Brain pericyte (primary cell): ENCODE data around the gene APOL6.
A peak's percentile ranks its signal among the peaks of the same experiment; 100 is the strongest.
"Not testable (repeated sequence)": the region's sequence is repeated elsewhere in the genome, so short reads cannot be mapped to it uniquely, and the experiment has no call there.

ENCODE experiments used
- DNase-seq: peaks from one replicate; pipeline ENCODE4 v3.0.0-alpha.2; 2012; ENCODE audit warnings: low read depth, low spot score

Gene APOL6

DNA sequence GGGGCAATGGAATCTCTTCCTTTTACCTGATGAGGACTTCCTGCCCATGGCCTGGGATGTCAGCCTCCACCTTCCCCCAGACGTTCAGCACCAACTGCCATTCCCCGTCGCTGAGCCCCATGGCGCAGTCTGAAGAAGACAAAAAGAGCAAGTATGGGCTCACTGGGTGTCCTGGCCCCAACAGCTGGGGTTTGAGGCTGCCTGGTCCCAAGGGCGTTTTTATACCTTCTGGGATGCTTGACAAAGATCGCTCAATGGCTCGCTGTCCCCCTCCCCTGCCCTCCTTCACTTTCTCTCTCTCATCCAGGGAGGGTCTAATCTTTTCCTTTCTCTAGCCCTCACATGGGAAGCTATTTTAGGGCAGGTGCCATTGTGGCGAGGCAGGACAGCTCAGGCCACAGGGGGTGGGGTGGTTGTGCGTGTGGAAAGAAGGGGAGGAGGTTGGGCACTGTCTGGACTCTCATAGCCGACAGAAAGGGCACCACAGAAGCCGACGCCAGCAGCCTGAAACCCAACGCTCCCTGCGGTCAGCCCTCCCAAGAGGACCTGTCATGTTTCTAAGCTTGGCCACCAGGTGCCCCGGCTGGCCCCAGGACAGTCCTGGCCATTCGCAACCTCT is 31.0 kb upstream of the APOL6 start, which contains the start of gene MB:
MB (minus strand) TSS at position 193 of the 619 bp plus-strand sequence; CDS start at position 121, 72 bp downstream.
- no peak for DNase-seq

GRCh38 chr22:35618427-35619223 is 29.6 kb upstream of the APOL6 start:
- DNase-seq = no peak

GRCh38 chr22:35619336-35620094 is 28.7 kb upstream of the APOL6 start:
- no peak for DNase-seq

- DNase-seq = no peak
These were observed 27.5 kb upstream of the APOL6 start for GRCh38 chr22:35620624-35621251.

DNA sequence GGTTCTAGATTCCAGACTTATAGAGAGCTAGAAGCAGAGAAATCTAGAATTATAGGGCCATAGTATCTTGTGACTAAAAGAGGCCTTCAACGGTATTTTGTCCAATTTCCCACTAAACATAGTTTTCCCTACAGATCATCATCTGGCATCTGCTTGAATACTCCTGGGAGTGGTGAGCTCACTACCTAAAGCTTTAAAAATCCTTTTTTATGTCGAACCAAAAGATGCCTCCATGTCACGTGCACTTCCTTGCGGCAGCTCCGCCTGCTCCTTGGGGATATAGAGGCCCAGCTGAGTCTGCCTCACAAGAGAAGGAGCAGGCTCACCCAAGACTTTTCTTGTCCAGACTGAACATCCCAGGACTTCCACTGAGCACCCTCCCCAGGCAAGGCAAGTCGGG is 26.8 kb upstream of the APOL6 start:
- no peak for DNase-seq

GRCh38 chr22:35622191-35622913 is 25.9 kb upstream of the APOL6 start:
- no peak for DNase-seq

DNA sequence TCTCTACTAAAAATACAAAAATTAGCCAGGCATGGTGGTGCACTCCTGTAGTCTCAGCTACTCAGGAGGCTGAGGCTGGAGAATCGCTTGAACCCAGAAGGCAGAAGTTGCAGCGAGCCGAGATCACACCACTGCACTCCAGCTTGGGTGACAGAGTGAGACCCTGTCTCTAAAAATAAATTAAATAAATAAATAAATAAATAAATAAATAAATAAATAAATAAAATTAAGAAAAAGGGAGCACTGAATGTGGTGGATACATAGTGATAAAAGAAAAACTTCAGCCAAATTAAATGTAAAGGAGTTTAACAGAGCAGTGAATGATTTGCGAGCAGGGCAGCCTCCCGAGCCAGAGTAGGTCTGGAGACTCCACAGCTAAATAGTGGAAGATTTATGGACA is 24.4 kb upstream of the APOL6 start:
- not testable (repeated sequence) for DNase-seq

DNA sequence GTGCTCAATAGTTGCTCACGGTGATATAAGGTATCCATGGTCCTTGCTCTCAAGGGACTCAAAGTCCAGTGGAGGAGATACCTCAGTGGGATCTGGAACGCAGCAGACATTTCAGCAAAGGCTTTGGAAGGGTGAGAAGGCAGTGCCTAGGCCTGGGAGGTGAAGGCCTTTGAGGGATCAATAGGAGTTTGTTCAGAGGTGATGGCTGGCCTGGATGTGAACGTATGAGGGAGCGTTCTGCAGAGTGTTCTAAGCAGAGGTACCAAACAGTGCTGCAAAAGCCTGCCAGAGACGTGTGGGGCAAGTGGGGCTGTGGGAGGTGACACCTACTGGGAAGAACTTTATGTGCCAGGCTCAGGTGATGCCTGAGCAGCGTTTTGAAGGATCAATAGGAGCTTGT is 23.7 kb upstream of the APOL6 start:
- no peak for DNase-seq

- DNase-seq = no peak
These were observed 22.3 kb upstream of the APOL6 start for GRCh38 chr22:35625763-35626432.

DNA sequence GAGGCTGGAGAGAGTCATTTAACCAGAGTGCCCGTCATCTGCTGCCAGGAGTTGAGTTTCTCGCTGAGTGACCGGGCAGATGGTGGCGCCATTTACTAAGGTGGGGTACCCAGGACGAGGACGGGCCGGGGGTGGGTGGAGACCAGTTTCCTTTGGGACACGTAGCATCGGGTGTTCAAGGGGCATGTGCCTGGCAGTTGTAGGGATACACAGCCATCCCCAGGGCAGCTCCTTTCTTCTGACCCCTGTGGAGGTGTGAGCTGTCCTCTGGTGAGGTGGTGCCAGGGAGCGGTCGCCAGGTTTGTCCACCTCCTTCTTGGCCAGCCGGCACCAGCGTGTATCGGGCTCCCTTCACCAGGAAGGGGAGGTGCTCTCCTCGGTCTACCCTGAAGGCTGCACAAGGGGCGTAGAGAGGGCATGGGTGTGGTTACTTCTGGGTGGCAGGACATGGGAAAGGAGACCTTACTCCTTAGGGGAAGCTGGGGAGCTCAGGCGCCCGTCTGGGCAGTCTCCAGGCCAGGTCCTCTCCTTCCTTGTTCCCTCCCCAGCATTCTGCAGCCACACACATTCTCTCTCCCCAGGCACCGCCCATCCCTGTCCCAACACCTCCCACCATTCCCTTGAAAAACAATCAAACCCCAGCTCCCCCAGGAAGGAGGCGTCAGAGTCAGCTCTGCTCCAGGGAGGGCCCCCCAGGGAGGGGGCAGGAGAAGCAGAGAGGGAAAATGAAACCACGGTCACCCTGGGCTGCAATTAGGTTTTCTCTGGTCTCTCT is 20.8 kb upstream of the APOL6 start:
- peak; percentile 77 for DNase-seq

DNA sequence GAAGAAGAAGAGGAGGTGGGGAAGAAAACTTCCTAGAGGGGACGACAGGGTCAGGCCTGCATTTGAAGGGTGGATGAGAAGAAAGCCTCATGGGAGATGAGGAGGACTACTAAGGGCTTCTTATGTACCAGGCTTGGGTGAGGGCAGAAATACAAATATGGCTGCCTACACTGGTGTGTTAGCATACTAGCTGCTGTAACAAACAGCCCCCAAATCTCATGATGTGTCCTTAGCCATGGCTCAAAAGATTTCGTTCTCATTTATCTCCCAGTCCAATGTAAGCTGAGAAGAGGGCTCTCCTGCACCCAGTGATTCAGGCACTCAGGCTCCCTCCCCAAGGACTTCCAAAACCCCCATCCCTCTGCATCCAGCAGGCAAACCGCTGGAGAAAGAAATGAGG is 19.5 kb upstream of the APOL6 start:
- DNase-seq = no peak

DNA sequence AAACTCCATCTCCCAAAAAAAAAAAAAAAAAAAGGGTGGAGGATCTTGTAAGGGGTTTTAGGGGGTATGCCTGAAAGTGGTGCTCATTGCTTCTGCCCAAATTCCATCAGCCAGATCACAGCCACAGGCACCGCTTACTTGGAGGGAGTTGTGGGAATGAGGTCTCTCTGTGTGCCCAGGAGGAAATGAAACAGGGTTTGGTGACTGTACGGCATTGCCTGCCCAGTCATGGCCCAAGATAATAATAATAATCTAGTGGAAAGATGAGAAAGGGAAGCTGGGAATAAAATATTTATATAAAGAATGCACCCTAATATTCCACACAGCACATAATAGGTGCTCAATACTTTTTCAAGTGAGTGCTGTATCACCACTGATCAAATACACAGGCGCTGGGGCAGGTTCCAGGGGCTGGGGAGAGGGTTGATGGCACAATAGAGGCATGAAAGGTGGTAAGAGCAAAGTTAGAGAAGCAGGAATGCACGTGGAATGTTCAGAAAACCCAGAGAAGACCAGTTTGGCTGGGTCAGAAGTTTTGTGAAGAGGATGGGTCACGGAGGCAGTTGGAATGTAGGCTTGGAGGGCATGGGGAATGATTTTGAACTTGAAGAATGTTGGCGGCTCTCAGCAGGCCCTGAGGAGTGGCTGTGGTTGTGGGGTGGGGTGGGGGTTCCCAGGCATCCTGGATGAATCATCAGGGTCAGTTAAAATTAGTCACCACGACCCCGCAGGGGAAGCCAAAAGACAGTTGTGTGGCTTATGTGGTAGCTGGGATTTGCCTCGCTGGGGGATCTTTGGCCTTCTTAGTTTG is 18.6 kb upstream of the APOL6 start:
- peak; percentile 73 for DNase-seq

DNA sequence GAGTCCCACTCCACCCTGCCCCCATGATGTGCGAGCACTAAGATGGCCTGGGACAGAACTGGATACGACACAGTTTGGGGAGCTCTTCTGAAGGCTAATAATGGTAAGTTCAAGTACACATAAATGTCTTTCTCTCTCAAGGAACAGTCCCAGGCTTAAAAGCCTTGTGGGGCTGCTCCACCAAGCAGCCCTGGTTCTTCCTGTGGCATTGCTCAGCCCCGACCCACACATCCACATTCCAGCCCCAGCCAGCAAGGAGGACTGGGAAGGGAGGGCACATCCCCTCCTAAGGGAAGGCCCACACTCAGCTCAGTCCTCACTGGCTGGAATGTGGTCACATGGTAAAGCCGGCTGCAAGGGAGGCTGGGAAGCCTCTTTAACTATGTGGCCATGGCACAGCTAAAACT is 17.9 kb upstream of the APOL6 start:
- no peak for DNase-seq

GRCh38 chr22:35630891-35631290 is 17.4 kb upstream of the APOL6 start:
- DNase-seq = no peak

GRCh38 chr22:35631597-35631996 is 16.6 kb upstream of the APOL6 start:
- DNase-seq = no peak

DNA sequence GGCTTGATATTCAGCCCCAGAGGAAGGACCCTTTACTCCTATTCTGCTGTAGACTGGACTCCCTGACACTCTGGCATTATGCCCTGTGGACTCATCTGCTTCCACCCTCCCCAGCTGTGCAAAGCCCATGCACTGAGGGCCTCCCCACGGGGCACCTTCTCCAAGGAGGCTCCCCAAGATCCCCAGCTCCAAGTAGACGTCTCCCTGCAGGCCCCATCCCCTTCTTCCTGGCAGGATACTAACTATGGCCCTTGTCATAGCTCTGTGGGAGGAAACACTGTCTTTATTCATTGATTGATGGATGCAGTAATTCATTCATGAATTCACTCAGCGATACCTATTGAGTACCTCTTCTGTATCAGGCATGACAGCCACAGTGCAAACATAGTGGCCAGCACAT is 15.3 kb upstream of the APOL6 start:
- DNase-seq = no peak

DNA sequence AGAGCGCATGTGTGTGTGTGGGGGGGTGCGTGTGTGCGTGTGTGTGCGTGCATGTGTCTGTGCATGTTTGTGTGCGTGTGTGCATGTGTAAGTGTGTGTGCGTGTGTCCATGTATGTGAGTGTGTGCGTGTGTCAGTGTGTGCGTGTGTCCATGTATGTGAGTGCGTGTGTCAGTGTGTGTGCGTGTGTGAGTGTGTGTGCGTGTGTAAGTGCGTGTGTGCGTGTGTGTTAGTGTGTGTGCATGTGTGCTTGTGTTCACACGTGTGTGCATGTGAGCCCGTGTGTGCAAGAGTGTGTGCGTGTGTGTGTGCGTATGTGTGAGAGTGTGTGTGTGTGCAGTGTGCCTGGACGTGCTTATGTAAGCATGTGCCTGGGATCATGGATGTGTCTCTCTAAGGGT is 14.7 kb upstream of the APOL6 start:
- DNase-seq = no peak

- no peak for DNase-seq
These were observed 14.2 kb upstream of the APOL6 start for GRCh38 chr22:35634015-35634414.

- DNase-seq = no peak
These were observed 13.2 kb upstream of the APOL6 start for GRCh38 chr22:35634943-35635540.
